A673 (cell line): ENCODE data around the gene PRR33. TPM values are rescaled to one million over a fixed set of nuclear protein-coding genes. Genes with fewer than 3 reads are reported as not detected.

ENCODE experiments used
- BruUV-seq: library from RNA; stranded (reverse); fragments of 400-500 nt; replicated peaks from 2 replicates; lab custom pipeline; 2021; lab: Mats Ljungman, UMichigan
- CTCF ChIA-PET: fragments of 300-600 bp; sonication (Branson Sonifier 250); formaldehyde crosslinking; loops from one replicate; lab custom pipeline; 2022; ENCODE audit warnings: antibody characterized with exemption; lab: Charles Lee
- POLR2A ChIA-PET: fragments of 300-600 bp; sonication (Branson Sonifier 250); formaldehyde crosslinking; loops from one replicate; lab custom pipeline; 2022; ENCODE audit warnings: antibody characterized with exemption; ENCODE audit not compliant: low non-redundant PET; lab: Charles Lee
- DNase-seq: peaks from one replicate; pipeline ENCODE4 v3.0.0-alpha.2; 2015; ENCODE audit warnings: low spot score
- H3K27ac ChIP-seq: fragments of 200-600 bp; sonication (generic); 2 replicates; pipeline ENCODE4 v1.5.1; 2016; ENCODE audit warnings: mixed run types, low read depth, mild to moderate bottlenecking, mixed read lengths, antibody characterized with exemption, low read length; ENCODE audit not compliant: poor library complexity, severe bottlenecking
- H3K27me3 ChIP-seq: fragments of 200-600 bp; sonication (generic); replicated peaks from 2 replicates; pipeline ENCODE4 v1.6.1; 2017; ENCODE audit warnings: mixed run types, low read depth, mild to moderate bottlenecking, mixed read lengths, antibody characterized with exemption, low read length; ENCODE audit not compliant: insufficient read depth, poor library complexity
- H3K36me3 ChIP-seq: fragments of 200-600 bp; sonication (generic); 2 replicates; pipeline ENCODE4 v1.6.1; 2016; ENCODE audit warnings: mixed run types, mild to moderate bottlenecking, mixed read lengths, antibody characterized with exemption, low read length; ENCODE audit not compliant: insufficient read depth, poor library complexity, severe bottlenecking
- H3K4me1 ChIP-seq: fragments of 200-600 bp; sonication (generic); 2 replicates; pipeline ENCODE4 v1.6.1; 2017; ENCODE audit warnings: mixed run types, mild to moderate bottlenecking, mixed read lengths, antibody characterized with exemption, low read length; ENCODE audit not compliant: insufficient read depth, poor library complexity, severe bottlenecking
- H3K4me3 ChIP-seq: fragments of 200-600 bp; sonication (generic); 2 replicates; pipeline ENCODE4 v1.5.1; 2016; ENCODE audit warnings: low read depth, mixed run types, mild to moderate bottlenecking, mixed read lengths, low read length; ENCODE audit not compliant: poor library complexity, severe bottlenecking
- H3K9me3 ChIP-seq: fragments of 200-600 bp; sonication (generic); 2 replicates; pipeline ENCODE4 v1.6.1; 2016; ENCODE audit warnings: mixed run types, low read depth, mild to moderate bottlenecking, mixed read lengths, antibody characterized with exemption, low read length; ENCODE audit not compliant: poor library complexity, severe bottlenecking
- CTCF ChIP-seq: fragments of 300-800, 200-600 bp; sonication (generic); conservative IDR thresholded peaks from 2 replicates; pipeline ENCODE4 v1.5.1; 2017; ENCODE audit warnings: low read depth, mild to moderate bottlenecking, antibody characterized with exemption, low read length, moderate library complexity, mixed read lengths
- EZH2 ChIP-seq: fragments of 200-600 bp; sonication (generic); IDR thresholded peaks from 2 replicates; pipeline ENCODE4 v1.6.1; 2017; ENCODE audit warnings: borderline replicate concordance, low read depth, mild to moderate bottlenecking, mixed read lengths, antibody characterized with exemption, low read length; ENCODE audit not compliant: poor library complexity, severe bottlenecking
- intact Hi-C: fragments of 100-400 bp; cut with micrococcal nuclease; formaldehyde crosslinking; loops from one replicate; pipeline ENCODE4 v1.10.0; 2022; ENCODE audit not compliant: unreplicated experiment
- total RNA-seq: library from RNA; stranded (reverse); gene quantifications from 2 replicates; pipeline ENCODE4 v1.2.3, GENCODE V29; 2021

The PRR33 gene
- total RNA-seq, 1 experiment from 2014 or later, result not detected

GRCh38 chr11:1852877-1853276, 38.8 kb downstream of the PRR33 start, which contains the start of gene LSP1:
Gene LSP1, plus strand, starts transcription at chr11:1853084. Its CDS starts 61 bp downstream, at chr11:1853145.
- no TSS peak for BruUV-seq
- Histone ChIP-seq H3K36me3 (no peaks in the 10 kb centered on the region), H3K9me3 (no peaks in the 10 kb centered on the region), H3K27ac (no peak within 1 kb of the TSS), H3K4me1 (no peaks in the 10 kb centered on the region), H3K27me3 (no peaks in the 10 kb centered on the region), H3K4me3 (no peak within 1 kb of the TSS)
- DNase-seq, result no peak
- intact Hi-C loops, result no loop called here
- ChIA-PET POLR2A (no interaction called here), CTCF (no interaction called here)
- TF ChIP-seq EZH2, result no peak
- no peak for TF ChIP-seq CTCF

GRCh38 chr11:1852271-1852876, 39.3 kb downstream of the PRR33 start:
- intact Hi-C loops, result no loop called here
- H3K27ac ChIP-seq, result no peak overlapping the region
- no peaks in the 10 kb centered on the region for H3K27me3 ChIP-seq
- CTCF ChIA-PET, result no interaction called here
- POLR2A ChIA-PET, result no interaction called here
- no TSS peak for BruUV-seq
- DNase-seq, result no peak
- no peaks in the 10 kb centered on the region for H3K4me1 ChIP-seq
- no peaks in the 10 kb centered on the region for H3K36me3 ChIP-seq
- no peaks in the 10 kb centered on the region for H3K9me3 ChIP-seq
- H3K4me3 ChIP-seq, result no peak overlapping the region
- no peak for TF ChIP-seq CTCF
- TF ChIP-seq EZH2, result no peak

GRCh38 chr11:1851468-1852180, 40.1 kb downstream of the PRR33 start:
- Histone ChIP-seq H3K9me3 (no peaks in the 10 kb centered on the region), H3K27me3 (no peaks in the 10 kb centered on the region), H3K4me3 (no peak overlapping the region), H3K36me3 (no peaks in the 10 kb centered on the region), H3K27ac (no peak overlapping the region), H3K4me1 (no peaks in the 10 kb centered on the region)
- ChIA-PET POLR2A (no interaction called here), CTCF (no interaction called here)
- intact Hi-C loops, result no loop called here
- no TSS peak for BruUV-seq
- no peak for TF ChIP-seq EZH2
- no peak for TF ChIP-seq CTCF
- DNase-seq, result no peak
